Measurements from ENCODE around the gene DLX4.

DNA sequence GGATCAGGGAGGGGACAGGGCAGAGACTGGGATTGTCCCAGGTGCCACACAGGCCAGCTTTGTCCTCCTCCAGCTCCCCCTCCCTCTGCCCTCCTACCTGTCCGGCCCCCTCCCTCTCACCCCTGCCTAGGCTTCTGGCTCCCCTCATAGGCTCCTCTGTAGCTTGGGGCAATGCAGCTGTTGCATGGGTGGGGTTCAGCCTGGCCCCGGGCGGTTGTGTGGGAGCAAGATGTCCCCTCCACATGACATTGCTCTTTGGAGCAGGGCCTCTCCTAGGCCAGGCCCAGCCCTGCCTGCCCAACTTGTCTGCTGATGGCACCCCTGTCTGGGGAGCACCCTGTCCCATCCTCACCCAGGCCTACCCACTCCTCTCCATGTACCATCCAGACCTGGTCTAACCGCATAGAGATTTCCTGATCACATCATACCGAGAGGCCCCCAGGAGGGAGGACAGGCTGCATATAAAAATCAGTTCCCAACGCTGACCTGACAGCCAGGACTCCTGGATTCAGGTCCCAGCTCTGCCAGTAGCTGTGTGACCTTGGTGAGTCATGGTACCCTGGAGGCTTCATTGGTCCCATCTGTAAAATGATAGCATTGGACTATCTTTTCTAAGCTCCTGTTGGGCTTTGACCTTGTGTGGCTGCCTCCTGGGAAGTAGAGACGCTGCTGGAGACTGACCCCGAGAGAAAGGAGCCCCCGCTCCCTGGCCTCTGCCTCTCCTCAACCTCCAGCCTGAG lies 48.8 kb upstream of the DLX4 start:
- TF ChIP-seq CTCF (IDR thresholded peaks at IDR 0.05; ENCODE audit: poor library complexity, severe bottlenecking) (no peak), MXI1 (conservative IDR thresholded peaks at IDR 0.05; ENCODE audit: poor library complexity, severe bottlenecking) (no peak), TAF1 (IDR thresholded peaks at IDR 0.05; ENCODE audit: low read depth) (no peak), SMC3 (conservative IDR thresholded peaks at IDR 0.05; ENCODE audit: poor library complexity) (no peak), RAD21 (conservative IDR thresholded peaks at IDR 0.05) (no peak)
- TF ChIP-seq, protein P1, sequence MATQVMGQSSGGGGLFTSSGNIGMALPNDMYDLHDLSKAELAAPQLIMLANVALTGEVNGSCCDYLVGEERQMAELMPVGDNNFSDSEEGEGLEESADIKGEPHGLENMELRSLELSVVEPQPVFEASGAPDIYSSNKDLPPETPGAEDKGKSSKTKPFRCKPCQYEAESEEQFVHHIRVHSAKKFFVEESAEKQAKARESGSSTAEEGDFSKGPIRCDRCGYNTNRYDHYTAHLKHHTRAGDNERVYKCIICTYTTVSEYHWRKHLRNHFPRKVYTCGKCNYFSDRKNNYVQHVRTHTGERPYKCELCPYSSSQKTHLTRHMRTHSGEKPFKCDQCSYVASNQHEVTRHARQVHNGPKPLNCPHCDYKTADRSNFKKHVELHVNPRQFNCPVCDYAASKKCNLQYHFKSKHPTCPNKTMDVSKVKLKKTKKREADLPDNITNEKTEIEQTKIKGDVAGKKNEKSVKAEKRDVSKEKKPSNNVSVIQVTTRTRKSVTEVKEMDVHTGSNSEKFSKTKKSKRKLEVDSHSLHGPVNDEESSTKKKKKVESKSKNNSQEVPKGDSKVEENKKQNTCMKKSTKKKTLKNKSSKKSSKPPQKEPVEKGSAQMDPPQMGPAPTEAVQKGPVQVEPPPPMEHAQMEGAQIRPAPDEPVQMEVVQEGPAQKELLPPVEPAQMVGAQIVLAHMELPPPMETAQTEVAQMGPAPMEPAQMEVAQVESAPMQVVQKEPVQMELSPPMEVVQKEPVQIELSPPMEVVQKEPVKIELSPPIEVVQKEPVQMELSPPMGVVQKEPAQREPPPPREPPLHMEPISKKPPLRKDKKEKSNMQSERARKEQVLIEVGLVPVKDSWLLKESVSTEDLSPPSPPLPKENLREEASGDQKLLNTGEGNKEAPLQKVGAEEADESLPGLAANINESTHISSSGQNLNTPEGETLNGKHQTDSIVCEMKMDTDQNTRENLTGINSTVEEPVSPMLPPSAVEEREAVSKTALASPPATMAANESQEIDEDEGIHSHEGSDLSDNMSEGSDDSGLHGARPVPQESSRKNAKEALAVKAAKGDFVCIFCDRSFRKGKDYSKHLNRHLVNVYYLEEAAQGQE (IDR thresholded peaks at IDR 0.05; ENCODE audit: borderline replicate concordance): no peak
